Measurements from ENCODE around the gene KLRC1.
"Not testable (repeated sequence)": the region's sequence is repeated elsewhere in the genome, so short reads cannot be mapped to it uniquely, and the experiment has no call there.

DNA sequence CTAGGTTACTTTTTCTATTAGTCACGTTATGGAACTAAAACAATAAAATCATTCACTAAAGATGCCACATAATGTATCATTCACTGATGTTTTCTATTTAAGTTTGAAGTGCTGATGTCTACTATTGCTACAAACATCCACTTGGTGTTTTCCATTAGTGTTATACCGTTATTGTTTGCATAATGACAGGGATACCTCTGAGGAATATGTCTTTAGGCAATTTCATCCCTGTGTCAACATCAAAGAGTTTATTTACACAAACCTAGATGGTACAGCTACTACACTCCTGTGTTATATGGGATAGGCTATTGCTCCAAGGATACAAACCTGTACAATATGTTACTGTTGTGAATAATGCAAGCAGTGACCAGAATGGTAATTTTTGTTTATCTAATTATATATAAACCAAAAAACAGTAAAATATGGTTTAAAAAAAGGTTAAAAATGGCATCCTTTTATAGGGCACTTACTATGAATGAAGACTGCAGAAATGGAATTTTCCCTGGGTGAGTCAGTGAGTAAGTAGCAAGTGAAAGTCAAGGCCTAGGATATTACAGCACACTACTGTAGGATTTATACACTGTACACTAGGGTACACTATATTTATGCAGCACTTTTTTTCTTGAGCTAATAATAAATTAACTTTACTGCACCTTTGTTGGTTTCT is 13.4 kb downstream of the KLRC1 start:
- not testable (repeated sequence) for TF ChIP-seq ZFP3 (CRISPR knock-in tag; IDR thresholded peaks at IDR 0.05); SNAI2 (CRISPR knock-in tag; IDR thresholded peaks at IDR 0.05); ZNF565 (CRISPR knock-in tag; conservative IDR thresholded peaks at IDR 0.05; ENCODE audit: low read depth)
- TF ChIP-seq, protein P1, sequence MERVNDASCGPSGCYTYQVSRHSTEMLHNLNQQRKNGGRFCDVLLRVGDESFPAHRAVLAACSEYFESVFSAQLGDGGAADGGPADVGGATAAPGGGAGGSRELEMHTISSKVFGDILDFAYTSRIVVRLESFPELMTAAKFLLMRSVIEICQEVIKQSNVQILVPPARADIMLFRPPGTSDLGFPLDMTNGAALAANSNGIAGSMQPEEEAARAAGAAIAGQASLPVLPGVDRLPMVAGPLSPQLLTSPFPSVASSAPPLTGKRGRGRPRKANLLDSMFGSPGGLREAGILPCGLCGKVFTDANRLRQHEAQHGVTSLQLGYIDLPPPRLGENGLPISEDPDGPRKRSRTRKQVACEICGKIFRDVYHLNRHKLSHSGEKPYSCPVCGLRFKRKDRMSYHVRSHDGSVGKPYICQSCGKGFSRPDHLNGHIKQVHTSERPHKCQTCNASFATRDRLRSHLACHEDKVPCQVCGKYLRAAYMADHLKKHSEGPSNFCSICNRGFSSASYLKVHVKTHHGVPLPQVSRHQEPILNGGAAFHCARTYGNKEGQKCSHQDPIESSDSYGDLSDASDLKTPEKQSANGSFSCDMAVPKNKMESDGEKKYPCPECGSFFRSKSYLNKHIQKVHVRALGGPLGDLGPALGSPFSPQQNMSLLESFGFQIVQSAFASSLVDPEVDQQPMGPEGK (CRISPR knock-in tag; IDR thresholded peaks at IDR 0.05; ENCODE audit: borderline replicate concordance) = not testable (repeated sequence)
